IMR-90 (cell line): Measurements from ENCODE around the gene QARS1. TPM values are rescaled to one million over a fixed set of nuclear protein-coding genes. Genes with fewer than 3 reads are reported as not detected.

Source experiments
- ATAC-seq: fragments of 200-7000 bp; cut with Tn5 transposase; 2 replicates; pipeline ENCODE4 v1.9.1; 2020; ENCODE audit warnings: low read depth, mild to moderate bottlenecking, moderate library complexity
- BruUV-seq: library from RNA; stranded (reverse); fragments of 400-500 nt; replicated peaks from 2 replicates; lab custom pipeline; 2021; lab: Mats Ljungman, UMichigan
- CTCF ChIA-PET: fragments of 300-600 bp; formaldehyde crosslinking; extraction: SDS; loops from one replicate; lab custom pipeline; 2021; ENCODE audit warnings: antibody characterized with exemption; lab: Yijun Ruan, JAX
- POLR2A ChIA-PET: fragments of 300-600 bp; sonication (Branson Sonifier 250); formaldehyde crosslinking; loops from one replicate; lab custom pipeline; 2022; ENCODE audit warnings: antibody characterized with exemption; ENCODE audit not compliant: unreplicated experiment; lab: Charles Lee
- DNase-seq: peaks from one replicate; pipeline ENCODE4 v3.0.0; 2013
- H2AFZ ChIP-seq: replicated peaks from 2 replicates; pipeline ENCODE3; 2013; ENCODE audit warnings: low read length, mild to moderate bottlenecking; ENCODE audit not compliant: poor library complexity
- H2AK5ac ChIP-seq: 2 replicates; pipeline ENCODE4 v1.6.1; 2013; ENCODE audit warnings: low read depth, low read length, inconsistent platforms
- H2AK9ac ChIP-seq: replicated peaks from 2 replicates; pipeline ENCODE3; 2013; ENCODE audit warnings: mild to moderate bottlenecking, low read depth, low read length, moderate library complexity; ENCODE audit not compliant: poor library complexity
- H2BK120ac ChIP-seq: 2 replicates; pipeline ENCODE4 v1.6.1; 2013; ENCODE audit warnings: low read depth, low read length, inconsistent platforms
- H2BK15ac ChIP-seq: 3 replicates; pipeline ENCODE4 v1.6.1; 2013; ENCODE audit warnings: low read depth, low read length, inconsistent platforms
- H2BK20ac ChIP-seq: 2 replicates; pipeline ENCODE4 v1.6.1; 2013; ENCODE audit warnings: low read depth, mild to moderate bottlenecking, inconsistent platforms, low read length, moderate library complexity
- H2BK5ac ChIP-seq: 2 replicates; pipeline ENCODE4 v1.6.1; 2013; ENCODE audit warnings: mild to moderate bottlenecking, low read depth, low read length, inconsistent platforms; ENCODE audit not compliant: poor library complexity, severe bottlenecking
- H3K14ac ChIP-seq: replicated peaks from 2 replicates; pipeline ENCODE4 v1.6.1; 2013; ENCODE audit warnings: low read depth, low read length, inconsistent platforms
- H3K18ac ChIP-seq: 2 replicates; pipeline ENCODE4 v1.6.1; 2013; ENCODE audit warnings: low read depth, low read length, control low read depth
- H3K23ac ChIP-seq: 2 replicates; pipeline ENCODE4 v1.6.1; 2013; ENCODE audit warnings: low read depth, low read length, inconsistent platforms
- H3K27ac ChIP-seq: 2 replicates; pipeline ENCODE4 v1.5.1; 2013; ENCODE audit warnings: mild to moderate bottlenecking, control low read depth, low read length; ENCODE audit not compliant: insufficient read depth
- H3K27me3 ChIP-seq: 2 replicates; pipeline ENCODE4 v1.6.1; 2013; ENCODE audit warnings: low read length; ENCODE audit not compliant: control insufficient read depth, insufficient read depth
- H3K36me3 ChIP-seq: 2 replicates; pipeline ENCODE4 v1.6.1; 2013; ENCODE audit warnings: low read length, mixed read lengths; ENCODE audit not compliant: control insufficient read depth, insufficient read depth
- H3K4ac ChIP-seq: 2 replicates; pipeline ENCODE4 v1.6.1; 2013; ENCODE audit warnings: low read depth, low read length, inconsistent platforms
- H3K4me1 ChIP-seq: 2 replicates; pipeline ENCODE4 v1.6.1; 2013; ENCODE audit warnings: low read length, mixed read lengths; ENCODE audit not compliant: control insufficient read depth, insufficient read depth
- H3K4me2 ChIP-seq: 2 replicates; pipeline ENCODE4 v1.6.1; 2013; ENCODE audit warnings: low read depth, mild to moderate bottlenecking, control low read depth, low read length, moderate library complexity
- H3K4me3 ChIP-seq: 2 replicates; pipeline ENCODE4 v1.5.1; 2013; ENCODE audit warnings: low read depth, mild to moderate bottlenecking, control low read depth, low read length, moderate library complexity; ENCODE audit not compliant: insufficient read depth
- H3K56ac ChIP-seq: 2 replicates; pipeline ENCODE4 v1.6.1; 2013; ENCODE audit warnings: low read length, inconsistent platforms; ENCODE audit not compliant: insufficient read depth; ENCODE audit errors: extremely low read depth
- H3K79me1 ChIP-seq, 2 experiments: 2 replicates each; pipeline ENCODE4 v1.6.1; 2013; ENCODE audit warnings: low read length in 2 of 2, inconsistent platforms in 1 of 2, low read depth in 1 of 2
- H3K9ac ChIP-seq: 2 replicates; pipeline ENCODE4 v1.6.1; 2013; ENCODE audit warnings: low read depth, low read length, control low read depth
- H3K9me1 ChIP-seq: 2 replicates; pipeline ENCODE4 v1.6.1; 2013; ENCODE audit warnings: low read length, inconsistent platforms; ENCODE audit not compliant: insufficient read depth
- H3K9me3 ChIP-seq: 2 replicates; pipeline ENCODE4 v1.6.1; 2013; ENCODE audit warnings: low read length; ENCODE audit not compliant: control insufficient read depth, insufficient read depth
- H4K20me1 ChIP-seq: 2 replicates; pipeline ENCODE4 v1.6.1; 2013; ENCODE audit warnings: low read length, inconsistent platforms; ENCODE audit not compliant: insufficient read depth
- H4K5ac ChIP-seq: 2 replicates; pipeline ENCODE4 v1.6.1; 2013; ENCODE audit warnings: mild to moderate bottlenecking, low read depth, low read length, control low read depth
- H4K8ac ChIP-seq, 2 experiments: 2 replicates each; pipeline ENCODE4 v1.6.1; 2013; ENCODE audit warnings: low read depth in 2 of 2, low read length in 2 of 2, control low read depth in 1 of 2, inconsistent platforms in 1 of 2
- H4K91ac ChIP-seq: 2 replicates; pipeline ENCODE4 v1.6.1; 2013; ENCODE audit warnings: low read depth, low read length, inconsistent platforms; ENCODE audit not compliant: insufficient read depth
- CHD1 ChIP-seq: IDR thresholded peaks from 2 replicates; pipeline ENCODE4 v1.6.1; 2012; ENCODE audit warnings: low read depth, low read length, improper control_type of control experiment
- WGBS, 2 experiments: methylation state at CpG; one replicate each; pipeline versions ENCODE4 v1.1.5 to v1.1.7; 2013; ENCODE audit warnings: missing lambda C conversion rate in 2 of 2; ENCODE audit not compliant: insufficient read length in 1 of 2; ENCODE audit errors: extremely low coverage in 2 of 2; 5-methylcytosine and 5-hydroxymethylcytosine counted together
- dilution Hi-C: fragments of 300-500 bp; cut with HindIII; formaldehyde crosslinking; loops from one replicate; pipeline ENCODE4 v1.14.3; 2018; ENCODE audit warnings: low sequenced_read_pairs; ENCODE audit not compliant: unreplicated experiment
- in situ Hi-C: fragments of 300-500 bp; cut with MboI; formaldehyde crosslinking; loops from 3 replicates; pipeline ENCODE4 v1.14.3; 2019; ENCODE audit warnings: low sequenced_read_pairs, inconsistent platforms, mixed read lengths
- intact Hi-C: fragments of 100-400 bp; cut with micrococcal nuclease; formaldehyde crosslinking; loops from 2 replicates; pipeline ENCODE4 v1.10.0; 2022
- polyA plus RNA-seq, 3 experiments: library from polyadenylated mRNA; depleted of rRNA; stranded (reverse); fragments of >200 nt; gene quantifications; 2 replicates each; pipeline ENCODE4 v1.2.3, GENCODE V29; 2012; ENCODE audit warnings: low replicate concordance in 1 of 3
- total RNA-seq: library from RNA; depleted of rRNA; stranded (reverse); fragments of >200 nt; gene quantifications from 2 replicates; pipeline ENCODE4 v1.2.3, GENCODE V29; 2012
- TF ChIP-seq, protein P1 (sequence below): fragments of 150-350 bp; IDR thresholded peaks from 2 replicates; pipeline ENCODE4 v1.6.1; 2017; ENCODE audit warnings: mild to moderate bottlenecking, antibody characterized with exemption, low read length, low read depth

The QARS1 gene
- total and polyA plus RNA-seq, 2 of the 4 experiments (the other 2 are of a cell fraction) = 354 to 396 TPM

DNA sequence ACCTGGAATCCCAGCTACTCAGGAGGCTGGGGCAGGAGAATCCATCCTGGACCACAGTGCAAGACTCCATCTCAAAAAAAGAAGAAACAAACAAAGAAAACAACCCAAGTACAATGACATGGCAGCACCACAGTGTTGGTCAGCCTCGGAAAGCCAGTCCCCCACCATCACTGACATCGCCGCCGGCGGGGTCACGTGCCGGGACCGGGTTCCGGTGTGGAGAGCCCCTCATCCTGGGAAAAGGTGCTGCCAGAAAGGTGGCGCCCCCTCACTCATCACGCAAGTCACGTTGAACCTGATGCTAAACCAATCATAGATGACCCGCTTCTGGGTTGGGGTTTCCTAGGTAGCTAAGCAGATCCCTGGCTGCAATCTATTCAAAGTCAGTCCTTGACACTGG lies 28.4 kb downstream of the QARS1 start:
- DNase-seq (no peak), ATAC-seq (no peak)
- no peak overlapping the region for H2AK9ac ChIP-seq
- CTCF ChIA-PET = no interaction called here
- H3K9me3 ChIP-seq = no peaks in the 10 kb centered on the region
- H2BK120ac ChIP-seq = no peak overlapping the region
- no peak overlapping the region for H2AK5ac ChIP-seq
- TF ChIP-seq, protein P1, sequence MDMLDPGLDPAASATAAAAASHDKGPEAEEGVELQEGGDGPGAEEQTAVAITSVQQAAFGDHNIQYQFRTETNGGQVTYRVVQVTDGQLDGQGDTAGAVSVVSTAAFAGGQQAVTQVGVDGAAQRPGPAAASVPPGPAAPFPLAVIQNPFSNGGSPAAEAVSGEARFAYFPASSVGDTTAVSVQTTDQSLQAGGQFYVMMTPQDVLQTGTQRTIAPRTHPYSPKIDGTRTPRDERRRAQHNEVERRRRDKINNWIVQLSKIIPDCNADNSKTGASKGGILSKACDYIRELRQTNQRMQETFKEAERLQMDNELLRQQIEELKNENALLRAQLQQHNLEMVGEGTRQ = no peak
- no peak for TF ChIP-seq CHD1
- no peak overlapping the region for H3K56ac ChIP-seq
- dilution Hi-C loops = no loop called here
- no peak overlapping the region for H3K9ac ChIP-seq
- no peaks in the 10 kb centered on the region for H3K27me3 ChIP-seq
- H3K4me1 ChIP-seq = no peaks in the 10 kb centered on the region
- peaks cover 53% of the 10 kb centered on the region for H3K36me3 ChIP-seq
- in situ Hi-C loops = no loop called here
- H2BK20ac ChIP-seq = no peak overlapping the region
- H3K79me1 ChIP-seq = peaks cover 26 to 65% of the 10 kb centered on the region in 2 experiments
- H3K9me1 ChIP-seq = no peaks in the 10 kb centered on the region
- H3K4ac ChIP-seq = no peak overlapping the region
- no peak overlapping the region for H3K23ac ChIP-seq
- POLR2A ChIA-PET = no interaction called here
- WGBS, 2 experiments = no CpG with 5 or more reads among the region's 13 CpGs
- no peak overlapping the region for H2BK5ac ChIP-seq
- H4K5ac ChIP-seq = no peak overlapping the region
- intact Hi-C loops = loop anchor here (5.0 kb wide), 1 partner anchor 34 kb away; no protein-coding TSS in a partner anchor
- no TSS peak for BruUV-seq
- no peak overlapping the region for H2AFZ ChIP-seq
- peaks cover 24% of the 10 kb centered on the region for H4K20me1 ChIP-seq
- no peak overlapping the region for H3K4me2 ChIP-seq
- H2BK15ac ChIP-seq = no peak overlapping the region
- no peak overlapping the region for H3K4me3 ChIP-seq
- H3K14ac ChIP-seq = no peak overlapping the region
- no peak overlapping the region for H3K18ac ChIP-seq
- no peak overlapping the region for H3K27ac ChIP-seq
- H4K8ac ChIP-seq = no peak overlapping the region
- no peak overlapping the region for H4K91ac ChIP-seq
